Pulmonary artery endothelial cell (primary cell): ENCODE measurements around the gene AAGAB. TPM values are rescaled to one million over a fixed set of nuclear protein-coding genes. Genes with fewer than 3 reads are reported as not detected.
"Not testable (repeated sequence)": the region's sequence is repeated elsewhere in the genome, so short reads cannot be mapped to it uniquely, and the experiment has no call there.

Source experiments
- DNase-seq: peaks from one replicate; pipeline ENCODE4 v3.0.0-alpha.2; 2011; ENCODE audit warnings: low read depth, low spot score
- total RNA-seq: library from RNA; depleted of rRNA; stranded (reverse); fragments of >200 nt; gene quantifications from 2 replicates; pipeline ENCODE4 v1.2.3, GENCODE V29; 2014

Gene AAGAB
- total RNA-seq, 1 donor from 2014 or later: 51.1 TPM

- no peak for DNase-seq
These were observed 80.0 kb downstream of the AAGAB start for GRCh38 chr15:67174446-67174845.

DNA sequence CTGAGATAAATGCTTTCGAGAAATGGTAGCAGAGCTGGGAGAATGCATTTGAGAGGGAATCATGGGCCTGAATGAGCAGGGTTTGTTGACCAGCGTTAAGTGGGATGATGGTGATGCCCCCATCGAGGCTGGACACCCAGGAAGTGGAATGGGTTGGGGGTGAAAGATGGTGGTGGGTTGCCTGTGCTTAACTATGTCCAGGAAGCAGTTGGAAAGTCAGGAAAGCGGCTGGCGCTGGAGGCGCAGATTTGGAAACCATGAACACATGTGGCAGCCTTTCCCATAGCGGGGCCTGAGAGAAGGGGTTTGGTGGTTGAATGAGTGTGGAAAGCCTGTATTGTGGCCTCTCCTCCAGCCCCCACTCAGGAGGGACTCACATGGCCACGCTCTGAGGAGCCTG, 80.7 kb downstream of the AAGAB start:
- no peak for DNase-seq

DNA sequence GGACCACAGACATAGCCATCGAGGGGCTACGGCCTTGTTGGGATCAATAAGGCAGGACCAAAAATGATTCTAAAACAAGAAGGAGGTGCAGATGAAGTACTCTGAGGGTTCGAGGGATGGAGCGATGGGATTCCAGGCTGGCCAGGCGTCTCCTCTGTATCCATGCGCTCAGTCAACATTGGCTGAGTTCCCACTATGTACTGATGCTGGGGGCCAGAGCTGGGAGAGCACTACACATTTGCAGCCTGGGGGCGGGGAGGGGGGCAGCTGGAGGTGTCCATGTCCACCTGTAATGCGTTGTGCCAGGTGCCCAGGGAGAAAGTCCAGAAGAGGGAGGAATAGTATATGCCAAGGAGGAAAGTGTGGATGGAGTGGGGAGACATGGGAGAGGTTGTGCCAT, 81.5 kb downstream of the AAGAB start:
- no peak for DNase-seq

GRCh38 chr15:67172172-67172571, 82.3 kb downstream of the AAGAB start:
- DNase-seq: no peak

DNA sequence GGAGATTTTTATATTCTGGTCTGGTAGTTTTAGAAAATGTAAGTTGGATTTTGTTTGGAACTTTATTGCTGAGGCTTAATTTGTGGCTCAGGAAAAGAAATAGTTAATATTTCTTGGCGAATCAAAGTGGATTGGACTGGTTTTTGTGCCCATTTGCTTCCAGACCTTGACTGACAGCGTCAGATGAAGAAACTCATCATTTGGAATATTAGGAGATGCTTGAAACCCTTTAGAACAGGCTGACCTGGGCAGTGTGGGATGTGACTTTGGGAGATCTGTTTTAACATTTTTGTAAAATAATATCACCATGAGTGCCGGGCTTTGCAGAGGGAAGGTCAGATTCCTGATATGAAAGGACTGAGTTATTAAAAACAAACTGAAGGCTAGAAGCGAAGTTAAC, 83.0 kb downstream of the AAGAB start:
- no peak for DNase-seq

- DNase-seq: no peak
These were observed 84.1 kb downstream of the AAGAB start for GRCh38 chr15:67170143-67170925.

GRCh38 chr15:67168694-67169093, 85.8 kb downstream of the AAGAB start:
- no peak for DNase-seq

DNA sequence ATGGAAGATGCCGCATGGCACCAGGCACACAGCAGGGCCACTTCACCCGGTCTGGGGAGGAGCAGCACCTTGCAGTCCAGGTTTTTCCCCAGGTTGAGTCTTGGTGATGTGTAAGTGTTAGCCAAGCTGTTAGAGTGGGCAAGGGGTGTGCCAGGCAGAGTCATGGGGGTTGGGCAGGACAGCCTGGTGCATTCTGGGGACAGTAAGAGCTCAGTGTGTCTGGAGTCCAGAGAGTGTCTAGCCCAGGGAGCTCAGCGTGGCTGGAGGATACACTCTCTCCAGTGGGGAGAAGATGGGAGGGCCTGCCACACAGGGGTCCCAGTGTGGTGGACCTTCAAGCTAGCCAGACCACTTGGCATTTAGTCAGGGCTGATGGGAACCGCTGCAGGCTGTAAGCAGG, 87.4 kb downstream of the AAGAB start:
- DNase-seq: no peak

- DNase-seq: no peak
These were observed 88.0 kb downstream of the AAGAB start for GRCh38 chr15:67166280-67167009.

GRCh38 chr15:67165254-67166253, 88.9 kb downstream of the AAGAB start:
- DNase-seq: no peak

DNA sequence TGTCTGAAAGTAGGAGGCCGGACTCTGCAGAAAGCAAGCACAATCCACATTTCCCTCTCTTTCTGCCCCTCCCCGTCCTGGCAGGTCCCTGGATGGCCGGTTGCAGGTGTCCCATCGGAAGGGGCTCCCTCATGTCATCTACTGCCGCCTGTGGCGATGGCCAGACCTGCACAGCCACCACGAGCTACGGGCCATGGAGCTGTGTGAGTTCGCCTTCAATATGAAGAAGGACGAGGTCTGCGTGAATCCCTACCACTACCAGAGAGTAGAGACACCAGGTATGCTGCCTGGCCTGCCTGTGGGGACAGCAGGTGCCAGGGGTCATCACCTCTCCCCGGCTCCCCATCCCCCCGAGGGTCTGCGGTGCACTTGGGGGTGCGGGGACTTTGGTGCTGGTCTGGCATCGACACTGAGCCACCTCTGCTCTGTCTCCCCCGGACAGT, 89.6 kb downstream of the AAGAB start:
- no peak for DNase-seq

- no peak for DNase-seq
These were observed 90.1 kb downstream of the AAGAB start for GRCh38 chr15:67164401-67164791.

- no peak for DNase-seq
These were observed 91.3 kb downstream of the AAGAB start for GRCh38 chr15:67163180-67163579.

- no peak for DNase-seq
These were observed 92.6 kb downstream of the AAGAB start for GRCh38 chr15:67161881-67162280.

GRCh38 chr15:67161412-67161811, 93.0 kb downstream of the AAGAB start:
- DNase-seq: no peak

DNA sequence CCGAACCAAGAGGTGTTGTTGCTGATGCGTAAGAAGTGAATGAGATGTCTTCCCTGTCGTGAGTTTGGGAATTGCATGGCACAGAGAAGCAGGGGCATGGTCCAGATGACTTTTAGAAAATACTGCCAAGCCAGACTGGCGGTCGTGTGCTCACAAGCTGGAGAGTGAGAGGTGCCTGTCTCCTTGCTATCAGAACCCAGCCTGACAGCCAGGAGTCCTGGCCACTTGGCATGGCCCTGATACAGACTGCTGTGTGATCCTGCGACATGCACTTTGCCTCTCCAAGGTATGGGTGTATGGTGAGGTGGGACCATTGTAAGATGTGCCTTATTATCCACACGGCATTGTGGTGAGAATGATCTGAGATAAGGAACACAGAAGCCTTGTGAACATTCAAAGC, 96.1 kb downstream of the AAGAB start:
- DNase-seq: no peak

DNA sequence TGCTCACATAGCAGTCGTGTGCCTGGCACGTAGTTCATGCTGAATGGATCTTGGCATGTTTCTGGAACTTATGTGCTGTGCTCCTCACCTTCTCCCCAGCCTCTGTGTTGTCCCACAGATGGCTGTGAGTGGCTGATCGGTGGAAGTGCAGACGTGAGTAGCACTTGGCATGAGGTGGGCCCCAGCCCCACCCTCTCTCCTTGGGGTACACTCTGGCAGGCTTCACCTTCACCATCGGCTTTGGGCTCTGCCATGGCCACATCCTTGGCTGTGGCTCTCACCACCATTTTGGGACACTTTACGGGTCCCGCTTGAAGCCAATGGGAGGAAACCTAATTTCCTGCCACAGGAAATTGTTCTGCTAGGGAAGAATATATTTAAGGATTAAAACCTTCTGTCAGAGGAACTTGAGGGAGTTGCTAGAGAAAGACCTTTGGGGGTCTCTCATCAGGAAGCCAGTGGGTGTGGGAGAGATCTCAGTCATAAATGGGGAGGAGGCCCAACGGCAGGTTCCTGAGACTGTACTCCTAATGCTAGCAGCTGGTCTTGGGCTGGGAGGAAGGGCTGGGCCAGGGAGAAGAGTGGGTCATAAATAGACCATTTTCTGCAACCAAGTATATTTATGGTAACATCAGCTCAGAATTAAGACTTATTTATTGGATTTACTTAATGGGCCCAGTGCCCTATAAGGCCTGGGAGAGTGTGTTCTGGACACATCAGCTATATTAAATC, 96.8 kb downstream of the AAGAB start:
- DNase-seq: no peak

DNA sequence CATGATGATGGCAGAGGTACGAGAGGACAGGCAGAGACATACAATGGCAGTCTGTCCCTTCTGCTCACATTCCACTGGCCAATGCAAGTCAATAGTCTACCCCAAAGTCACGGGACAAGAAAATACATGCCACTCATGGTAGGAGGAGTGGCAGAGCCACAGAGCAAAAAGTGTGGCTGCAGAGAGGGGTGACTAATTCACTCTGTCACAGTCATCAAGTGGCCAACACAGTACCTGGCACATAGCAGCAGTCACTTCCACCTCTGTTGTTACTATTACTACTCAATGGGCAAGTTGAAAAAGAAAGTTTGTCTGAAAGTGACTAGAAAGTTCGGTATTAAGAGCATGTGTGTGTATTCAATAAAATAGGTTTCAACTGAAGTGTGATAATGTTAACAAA, 97.6 kb downstream of the AAGAB start:
- DNase-seq: no peak

DNA sequence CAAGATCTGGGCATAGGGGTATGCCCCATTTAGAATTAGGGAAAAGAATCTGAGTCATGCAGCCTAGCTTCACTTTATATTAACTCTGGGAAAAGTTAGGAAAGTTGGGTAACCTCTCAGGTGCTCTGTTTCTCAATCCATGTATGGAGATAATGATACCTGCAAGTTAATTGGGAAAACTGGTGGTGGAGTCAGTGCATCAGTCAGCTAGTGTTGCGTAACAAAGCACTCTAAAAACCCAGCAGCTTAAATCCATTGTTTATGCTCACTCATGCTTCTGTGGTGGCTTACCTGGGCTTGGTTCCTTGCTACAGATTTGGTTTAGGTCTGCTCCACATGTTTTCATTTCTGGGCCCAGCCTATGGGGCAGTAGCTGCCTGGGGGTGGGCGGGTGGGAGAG, 98.0 kb downstream of the AAGAB start:
- DNase-seq: no peak

- DNase-seq: no peak
These were observed 100.2 kb downstream of the AAGAB start for GRCh38 chr15:67154249-67154648.

- DNase-seq: not testable (repeated sequence)
These were observed 101.4 kb downstream of the AAGAB start for GRCh38 chr15:67153044-67153443.
